ENCODE results near the gene LRRC14B. TPM values are rescaled to one million over a fixed set of nuclear protein-coding genes. Genes with fewer than 3 reads are reported as not detected.

LRRC14B gene
- total RNA-seq, 1 donor from 2014 or later, result not detected

DNA sequence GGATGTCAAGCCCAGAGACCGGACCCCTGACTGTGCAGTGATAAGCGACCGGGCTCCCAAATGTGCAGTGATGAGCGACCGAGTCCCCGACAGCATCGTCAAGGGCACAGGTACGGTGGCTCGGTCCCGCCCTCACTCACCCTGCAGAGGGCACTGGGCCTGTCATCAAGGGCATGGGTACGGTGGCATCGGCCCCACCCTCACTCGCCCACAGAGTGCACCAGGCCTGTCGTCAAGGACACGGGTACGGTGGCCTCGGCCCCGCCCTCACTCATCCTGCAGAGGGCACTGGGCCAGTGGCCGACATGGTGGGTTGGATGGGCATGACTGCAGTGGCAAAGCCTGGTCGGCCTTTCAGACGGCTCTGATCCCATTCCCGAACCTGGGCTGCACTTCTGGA is 9.7 kb upstream of the LRRC14B start:
- Mint-ChIP-seq H3K9me3 (no peaks in the 10 kb centered on the region), H3K36me3 (ENCODE audit: low read depth) (no peaks in the 10 kb centered on the region), H3K27me3 (peaks cover 9% of the 10 kb centered on the region), H3K4me1 (no peaks in the 10 kb centered on the region), H3K4me3 (no peak overlapping the region), H3K27ac (no peak overlapping the region)
- ChIA-PET POLR2A (no interaction called here), CTCF (no interaction called here)
- ATAC-seq (ENCODE audit: low read depth) (no peak), DNase-seq (no peak)
- TF ChIP-seq, protein P1, sequence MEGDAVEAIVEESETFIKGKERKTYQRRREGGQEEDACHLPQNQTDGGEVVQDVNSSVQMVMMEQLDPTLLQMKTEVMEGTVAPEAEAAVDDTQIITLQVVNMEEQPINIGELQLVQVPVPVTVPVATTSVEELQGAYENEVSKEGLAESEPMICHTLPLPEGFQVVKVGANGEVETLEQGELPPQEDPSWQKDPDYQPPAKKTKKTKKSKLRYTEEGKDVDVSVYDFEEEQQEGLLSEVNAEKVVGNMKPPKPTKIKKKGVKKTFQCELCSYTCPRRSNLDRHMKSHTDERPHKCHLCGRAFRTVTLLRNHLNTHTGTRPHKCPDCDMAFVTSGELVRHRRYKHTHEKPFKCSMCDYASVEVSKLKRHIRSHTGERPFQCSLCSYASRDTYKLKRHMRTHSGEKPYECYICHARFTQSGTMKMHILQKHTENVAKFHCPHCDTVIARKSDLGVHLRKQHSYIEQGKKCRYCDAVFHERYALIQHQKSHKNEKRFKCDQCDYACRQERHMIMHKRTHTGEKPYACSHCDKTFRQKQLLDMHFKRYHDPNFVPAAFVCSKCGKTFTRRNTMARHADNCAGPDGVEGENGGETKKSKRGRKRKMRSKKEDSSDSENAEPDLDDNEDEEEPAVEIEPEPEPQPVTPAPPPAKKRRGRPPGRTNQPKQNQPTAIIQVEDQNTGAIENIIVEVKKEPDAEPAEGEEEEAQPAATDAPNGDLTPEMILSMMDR (IDR thresholded peaks at IDR 0.05), result no peak
- intact Hi-C loops (cut with micrococcal nuclease), result no loop called here

DNA sequence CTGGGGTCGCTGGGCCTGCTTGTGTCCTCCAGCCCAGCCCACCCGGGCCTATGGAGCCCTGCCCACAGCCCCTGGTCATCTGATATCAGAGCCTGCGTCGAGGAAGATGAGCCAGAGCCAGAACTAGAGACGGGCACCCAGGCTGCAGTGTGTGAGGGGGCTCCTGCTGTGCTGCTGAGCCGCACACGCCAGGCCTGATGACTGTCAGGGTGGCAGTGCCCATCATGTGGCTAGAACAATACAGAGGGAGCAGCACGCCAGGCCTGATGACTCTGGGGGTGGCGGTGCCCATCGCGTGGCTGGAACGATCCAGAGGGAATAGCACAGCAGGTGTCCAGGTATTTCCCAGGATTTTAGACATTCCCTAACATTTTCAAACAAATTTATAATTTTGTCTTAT is 9.2 kb upstream of the LRRC14B start:
- ATAC-seq (ENCODE audit: low read depth) (no peak), DNase-seq (no peak)
- intact Hi-C loops (cut with micrococcal nuclease), result no loop called here
- TF ChIP-seq, protein P1 (IDR thresholded peaks at IDR 0.05), result no peak
- H3K27ac Mint-ChIP-seq, result no peak overlapping the region
- H3K9me3 Mint-ChIP-seq, result no peaks in the 10 kb centered on the region
- H3K27me3 Mint-ChIP-seq, result peaks cover 9% of the 10 kb centered on the region
- H3K4me3 Mint-ChIP-seq, result no peak overlapping the region
- H3K36me3 Mint-ChIP-seq (ENCODE audit: low read depth), result no peaks in the 10 kb centered on the region
- H3K4me1 Mint-ChIP-seq, result no peaks in the 10 kb centered on the region
- ChIA-PET POLR2A (no interaction called here), CTCF (no interaction called here)

DNA sequence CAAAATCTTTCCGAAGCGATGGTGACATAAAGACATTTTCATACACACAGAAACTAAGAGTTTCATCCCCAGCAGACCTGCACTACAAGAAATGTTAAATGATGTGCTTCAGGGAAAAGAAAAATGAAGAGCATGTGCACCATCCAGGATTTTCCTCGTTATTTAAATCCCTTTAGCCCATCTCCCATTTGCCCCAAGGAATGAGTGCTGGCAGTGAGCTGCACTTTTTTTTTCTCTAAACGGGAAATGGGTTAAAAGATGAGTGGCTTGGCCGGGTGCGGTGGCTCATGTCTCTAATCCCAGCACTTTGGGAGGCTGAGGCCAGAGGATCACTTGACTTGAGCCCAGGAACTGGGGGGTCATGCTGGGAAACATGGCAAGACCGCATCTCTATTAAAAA is 6.8 kb upstream of the LRRC14B start:
- POLR2A ChIA-PET, result no interaction called here
- H3K27me3 Mint-ChIP-seq, result peaks cover 12% of the 10 kb centered on the region
- H3K27ac Mint-ChIP-seq, result no peak overlapping the region
- intact Hi-C loops (cut with micrococcal nuclease), result no loop called here
- ATAC-seq (ENCODE audit: low read depth), result no peak
- TF ChIP-seq, protein P1 (IDR thresholded peaks at IDR 0.05), result no peak
- CTCF ChIA-PET, result no interaction called here
- H3K9me3 Mint-ChIP-seq, result no peaks in the 10 kb centered on the region
- H3K4me1 Mint-ChIP-seq, result peaks cover 7% of the 10 kb centered on the region
- H3K36me3 Mint-ChIP-seq (ENCODE audit: low read depth), result no peaks in the 10 kb centered on the region
- H3K4me3 Mint-ChIP-seq, result no peak overlapping the region
- DNase-seq, result no peak

DNA sequence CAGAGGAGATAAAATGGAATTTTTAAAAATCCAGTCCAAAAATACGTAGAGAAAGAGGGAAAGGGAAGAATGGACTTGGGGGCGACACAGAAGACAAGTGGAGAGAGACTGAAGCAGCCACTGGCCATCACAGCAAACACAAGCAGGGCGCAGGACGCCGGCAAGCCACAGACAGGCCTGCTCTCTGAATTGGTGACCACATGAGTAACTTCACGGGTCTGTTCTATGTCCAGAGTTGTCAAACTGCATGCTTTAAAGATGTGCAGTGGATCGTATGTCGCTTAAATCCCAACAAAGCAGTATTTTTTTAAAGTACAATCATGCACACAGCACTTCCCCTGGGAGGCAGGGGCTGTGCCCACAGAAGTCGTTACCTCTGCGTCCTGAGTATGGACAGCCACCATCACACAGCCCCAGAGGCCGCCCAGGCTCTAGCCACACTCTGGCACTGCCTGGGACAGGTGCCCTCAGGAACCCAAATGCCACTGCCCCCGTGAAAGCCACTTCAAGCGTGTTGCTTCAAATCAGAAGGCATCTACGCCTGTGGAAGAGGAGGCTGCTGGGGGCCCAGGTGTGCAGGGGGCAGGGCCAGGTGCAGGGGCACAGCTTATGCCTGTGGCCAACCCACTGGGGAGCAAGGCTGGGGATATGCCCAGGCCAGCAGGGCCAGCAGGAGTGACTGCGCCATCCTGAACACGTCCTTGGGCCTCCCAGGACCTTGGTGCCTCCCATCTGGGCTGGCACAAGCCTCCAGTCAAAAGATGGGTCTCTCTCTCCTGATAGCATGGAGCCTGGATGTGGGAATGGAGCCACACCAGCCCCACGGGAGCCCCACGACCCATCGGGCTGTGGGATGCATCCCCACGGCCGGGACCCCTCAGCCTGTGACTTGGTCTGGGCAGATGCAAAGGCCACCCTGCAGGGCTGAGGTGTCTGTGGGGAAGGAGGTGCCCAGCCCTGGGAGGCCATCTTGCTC is 5.9 kb upstream of the LRRC14B start:
- CTCF ChIA-PET, result no interaction called here
- POLR2A ChIA-PET, result no interaction called here
- TF ChIP-seq, protein P1 (IDR thresholded peaks at IDR 0.05), result no peak
- H3K4me1 Mint-ChIP-seq, result peaks cover 7% of the 10 kb centered on the region
- DNase-seq (no peak), ATAC-seq (ENCODE audit: low read depth) (no peak)
- H3K27me3 Mint-ChIP-seq, result peaks cover 12% of the 10 kb centered on the region
- H3K9me3 Mint-ChIP-seq, result no peaks in the 10 kb centered on the region
- no peak overlapping the region for H3K4me3 Mint-ChIP-seq
- intact Hi-C loops (cut with micrococcal nuclease), result no loop called here
- no peaks in the 10 kb centered on the region for H3K36me3 Mint-ChIP-seq (ENCODE audit: low read depth)
- no peak overlapping the region for H3K27ac Mint-ChIP-seq

DNA sequence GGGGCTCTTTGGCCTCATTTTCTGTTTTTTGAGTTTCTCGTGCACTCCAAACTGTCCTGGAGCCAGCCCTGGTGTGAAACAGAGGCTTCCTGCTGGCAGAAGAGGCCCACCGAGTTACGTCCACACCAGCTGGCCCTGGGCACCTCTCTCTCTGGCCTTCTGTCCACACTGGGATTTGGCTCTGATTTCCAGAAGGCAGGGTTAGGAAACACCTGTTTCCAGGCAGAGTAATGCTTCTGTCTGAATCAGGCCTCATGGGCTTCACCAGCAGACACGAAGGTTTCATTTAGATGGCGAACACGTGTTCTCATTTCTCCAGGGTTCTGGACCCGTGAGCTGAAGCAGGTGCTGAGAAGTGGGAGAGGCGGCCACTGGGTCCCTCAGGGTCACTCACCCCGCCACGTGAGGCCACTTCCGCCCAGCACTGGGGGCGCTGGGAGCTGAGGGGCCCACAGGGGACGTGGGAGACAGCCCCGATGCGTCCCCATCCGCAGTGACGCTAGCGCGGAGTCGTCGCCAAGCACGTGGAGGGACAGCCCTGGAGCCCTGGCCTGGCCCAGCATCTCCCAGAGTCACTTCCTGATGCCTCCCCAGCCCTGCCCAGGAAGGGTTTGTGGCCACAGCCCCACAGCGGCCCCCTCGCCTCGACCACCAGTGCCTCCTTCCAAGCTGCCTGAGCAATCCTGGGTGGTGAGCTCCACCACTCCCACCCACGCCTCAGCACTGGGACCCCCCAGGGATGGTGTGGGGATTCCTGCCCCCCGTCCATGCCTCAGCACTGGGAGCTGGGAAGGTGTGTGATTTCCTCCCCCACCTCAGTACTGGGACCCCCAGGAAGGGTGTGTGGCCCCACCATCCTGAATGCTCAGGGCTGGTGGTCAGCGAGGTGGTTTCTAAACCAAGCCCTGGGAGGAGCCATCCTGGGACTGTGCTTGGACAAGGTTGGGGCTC is 4.9 kb upstream of the LRRC14B start:
- Mint-ChIP-seq H3K27ac (no peak overlapping the region), H3K9me3 (no peaks in the 10 kb centered on the region), H3K27me3 (peaks cover 6% of the 10 kb centered on the region), H3K4me1 (peaks cover 11% of the 10 kb centered on the region), H3K36me3 (ENCODE audit: low read depth) (no peaks in the 10 kb centered on the region), H3K4me3 (no peak overlapping the region)
- DNase-seq (no peak), ATAC-seq (ENCODE audit: low read depth) (no peak)
- ChIA-PET POLR2A (no interaction called here), CTCF (no interaction called here)
- TF ChIP-seq, protein P1 (IDR thresholded peaks at IDR 0.05), result no peak
- intact Hi-C loops (cut with micrococcal nuclease), result no loop called here

All from activated B cell treated with CpG ODN at 0.5 μM for 24 hours (primary cell).